EH (cell line): ENCODE results near the gene TTC27.
A peak's percentile ranks its signal among the peaks of the same experiment; 100 is the strongest.
"Not testable (repeated sequence)": the region's sequence is repeated elsewhere in the genome, so short reads cannot be mapped to it uniquely, and the experiment has no call there.

ENCODE experiments used
- DNase-seq: peaks from one replicate; pipeline ENCODE4 v3.0.0-alpha.2; 2015; ENCODE audit warnings: low read depth

The TTC27 gene

DNA sequence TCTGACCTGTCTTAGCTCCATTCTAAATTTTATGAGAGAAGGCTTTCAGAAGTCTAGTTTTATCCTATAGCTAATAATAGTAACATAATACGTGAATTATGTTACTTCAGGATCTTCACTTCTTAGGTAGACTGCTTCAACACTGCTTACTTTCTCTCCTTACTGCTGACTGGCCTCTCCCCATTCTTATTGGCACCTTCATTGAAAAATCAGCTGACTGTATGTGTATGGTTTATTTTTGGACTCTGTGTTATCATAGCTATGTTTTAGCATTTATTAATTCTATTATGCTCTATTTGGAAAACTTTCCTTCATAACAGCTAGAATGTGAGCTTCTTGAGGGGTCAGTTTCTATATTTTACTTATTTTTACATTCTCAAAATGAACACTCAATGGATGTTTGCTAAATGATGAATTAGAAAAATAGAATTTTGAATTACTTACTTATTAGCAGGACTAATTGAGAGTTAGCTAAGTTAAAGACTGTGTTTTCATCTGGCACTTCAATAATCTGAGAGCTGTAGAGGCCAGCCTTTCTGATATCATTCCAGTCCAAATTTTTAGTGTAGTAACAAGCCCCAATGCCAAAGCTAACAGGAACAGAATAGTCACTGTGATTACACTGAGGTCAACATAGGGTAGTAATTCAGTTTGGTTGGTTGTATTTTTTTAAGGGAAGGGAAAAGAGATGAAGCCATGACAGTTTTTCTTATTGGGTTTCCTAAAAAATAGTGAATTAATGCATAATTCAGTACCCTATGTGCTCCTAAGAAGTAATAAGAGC is 92.3 kb downstream of the TTC27 start:
- no peak for DNase-seq

DNA sequence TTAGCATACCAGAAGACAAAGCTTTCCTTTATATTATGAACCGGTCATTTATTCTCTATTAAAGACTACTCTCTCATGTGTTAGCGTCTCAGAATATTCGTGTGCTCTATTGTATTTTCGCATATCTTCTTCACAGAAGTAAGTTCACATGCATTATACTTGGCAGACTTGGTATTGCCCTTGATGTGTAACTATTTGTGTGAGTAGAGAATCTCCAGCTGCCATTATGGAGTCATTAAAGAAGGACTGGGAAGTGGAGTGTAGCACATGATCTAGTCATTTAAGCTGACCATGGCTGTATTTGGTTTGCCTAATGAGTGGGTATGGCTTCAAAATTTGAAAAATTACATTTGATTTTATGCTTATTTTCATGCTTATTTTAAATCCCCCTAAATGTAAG is 92.9 kb downstream of the TTC27 start:
- DNase-seq, result no peak

DNA sequence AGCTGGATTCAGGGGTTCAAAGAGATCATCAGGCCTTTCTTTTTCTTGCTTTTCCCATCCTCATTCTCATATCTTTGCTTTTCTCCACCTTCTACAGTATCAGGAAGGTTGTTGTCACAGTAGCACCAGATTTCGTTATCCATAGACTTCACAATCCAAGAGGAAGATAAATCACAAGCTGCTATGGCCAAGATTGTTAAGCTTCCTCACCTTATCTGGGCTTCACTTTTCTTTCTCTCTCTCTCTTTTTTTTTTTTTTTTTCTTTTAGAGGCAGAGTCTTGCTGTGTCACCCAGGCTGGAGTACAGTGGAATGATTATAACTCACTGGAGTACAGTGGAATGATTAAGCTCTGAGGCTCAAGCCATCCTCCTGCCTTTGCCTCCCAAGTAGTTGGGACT is 93.5 kb downstream of the TTC27 start:
- no peak for DNase-seq

DNA sequence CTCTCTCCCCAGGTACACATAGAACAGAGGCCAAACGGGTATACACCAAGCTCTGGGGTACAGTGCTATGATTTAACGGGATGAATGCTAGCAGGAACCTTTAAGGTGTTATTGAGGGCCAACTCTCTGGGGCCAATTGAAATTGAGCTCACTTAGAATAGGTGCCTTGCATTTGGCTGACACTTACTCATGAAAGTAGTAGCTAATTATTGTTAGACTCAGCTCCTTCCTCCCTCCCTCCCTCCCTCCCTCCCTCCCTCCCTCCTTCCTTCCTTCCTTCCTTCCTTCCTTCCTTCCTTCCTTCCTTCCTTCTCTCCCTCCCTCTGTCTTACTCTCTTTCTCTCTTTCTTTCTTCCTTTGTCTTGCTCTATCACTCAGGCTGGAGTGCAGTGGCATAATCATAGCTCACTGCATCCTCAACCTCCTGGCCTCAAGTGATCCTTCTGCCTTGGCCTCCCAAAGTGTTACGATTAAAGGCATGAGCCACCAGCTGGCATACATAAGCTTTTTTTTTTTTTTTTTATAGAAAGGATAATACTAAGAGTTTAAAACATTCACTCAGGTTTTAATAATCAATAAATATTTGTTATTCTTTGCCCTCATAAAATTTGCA is 95.7 kb downstream of the TTC27 start:
- no peak for DNase-seq

DNA sequence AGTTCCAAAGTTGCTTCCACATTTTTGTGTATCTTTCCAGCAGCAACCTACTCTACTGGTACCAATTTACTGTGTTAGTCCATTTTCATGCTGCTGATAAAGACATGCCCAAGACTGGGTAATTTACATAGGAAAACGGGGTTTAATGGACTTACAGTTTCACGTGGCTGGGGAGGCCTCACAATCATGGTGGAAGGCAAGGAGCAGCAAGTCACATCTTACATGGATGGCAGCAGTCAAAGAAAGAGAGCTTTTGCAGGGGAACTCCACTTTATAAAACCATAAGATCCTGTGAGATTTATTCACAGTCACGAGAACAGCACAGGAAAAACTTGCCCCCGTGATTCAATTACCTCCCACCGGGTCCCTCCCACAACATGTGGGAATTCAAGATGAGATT is 98.8 kb downstream of the TTC27 start:
- not testable (repeated sequence) for DNase-seq

DNA sequence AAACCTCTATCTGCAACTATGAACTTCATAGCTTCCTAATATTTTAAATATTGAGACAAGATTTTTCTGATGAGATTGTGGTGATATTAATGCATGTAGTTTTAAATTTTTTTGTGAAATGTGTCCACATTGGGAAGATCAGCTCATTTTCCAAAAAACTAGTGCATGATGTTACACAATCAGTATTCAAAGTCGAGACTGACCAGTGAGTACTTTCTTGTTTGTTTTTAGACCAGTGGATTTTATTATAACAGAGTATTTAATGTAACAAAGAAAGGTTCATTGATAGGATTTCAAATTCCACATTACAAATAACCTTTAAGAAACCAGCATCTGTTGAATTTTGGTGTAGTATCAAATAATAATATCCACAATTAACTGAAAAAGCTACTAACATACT is 99.3 kb downstream of the TTC27 start:
- no peak for DNase-seq

DNA sequence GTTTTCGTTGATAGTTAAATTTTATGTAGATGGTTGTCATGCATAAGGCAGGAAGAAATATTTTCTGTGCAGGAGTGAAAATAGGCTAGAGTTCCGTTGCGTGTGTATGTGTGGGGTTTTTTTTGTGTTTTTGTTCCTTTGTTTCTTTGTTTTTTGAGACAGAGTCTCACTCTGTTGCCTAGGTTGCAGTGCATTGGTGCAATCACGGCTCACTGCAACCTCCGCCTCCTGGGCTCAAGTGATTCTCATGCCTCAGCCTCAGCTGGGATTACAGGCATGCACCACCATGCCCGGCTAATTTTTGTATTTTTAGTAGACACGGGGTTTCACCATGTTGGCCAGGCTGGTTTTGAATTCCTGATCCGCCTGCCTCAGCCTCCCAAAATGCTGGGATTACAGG is 103.1 kb downstream of the TTC27 start:
- DNase-seq, result not testable (repeated sequence)

DNA sequence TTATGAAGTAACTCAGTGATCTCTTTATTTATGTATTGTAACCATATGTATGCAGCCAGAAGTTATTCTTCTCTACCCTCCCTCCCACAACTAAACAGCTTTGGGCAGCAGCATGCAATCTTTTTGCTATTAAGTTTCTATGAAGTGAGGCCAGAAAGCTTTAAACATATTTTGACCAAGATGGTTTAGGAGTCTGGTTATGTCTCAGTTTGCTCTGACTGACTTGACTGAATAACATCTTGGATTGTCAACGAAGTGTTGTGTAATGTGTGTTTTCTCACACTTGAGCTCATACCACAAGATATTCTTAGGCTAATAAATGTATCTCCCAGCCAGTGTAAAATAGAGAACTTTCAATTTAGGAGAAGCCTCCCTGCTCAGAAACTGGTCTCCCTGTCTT is 104.3 kb downstream of the TTC27 start:
- no peak for DNase-seq

DNA sequence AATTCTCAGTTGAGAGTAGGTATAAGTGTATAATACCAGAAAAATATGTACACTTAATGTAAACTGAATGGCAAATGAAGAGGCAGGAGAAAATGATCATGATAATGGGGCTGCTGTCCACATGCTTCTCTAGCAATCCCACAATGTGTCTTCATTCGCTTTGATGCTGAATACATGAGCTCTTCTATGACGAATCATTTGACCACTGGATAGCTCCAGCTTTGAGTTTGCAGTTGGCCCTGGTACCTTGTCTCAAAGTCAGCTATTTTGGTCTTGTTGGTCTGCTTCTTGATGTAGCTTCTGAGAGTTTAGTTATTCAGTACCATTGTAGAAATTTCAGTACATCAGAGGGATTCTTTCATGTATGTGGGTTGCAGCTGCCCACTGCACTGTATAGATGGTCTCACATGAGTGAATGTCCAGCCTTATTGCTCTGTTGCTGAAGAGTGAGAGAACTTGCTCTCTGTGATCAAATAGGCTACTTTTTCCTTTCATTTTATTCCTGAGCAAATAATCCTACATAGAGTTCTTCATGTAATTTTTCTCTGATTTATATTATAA is 105.1 kb downstream of the TTC27 start:
- DNase-seq, result peak; percentile 21

DNA sequence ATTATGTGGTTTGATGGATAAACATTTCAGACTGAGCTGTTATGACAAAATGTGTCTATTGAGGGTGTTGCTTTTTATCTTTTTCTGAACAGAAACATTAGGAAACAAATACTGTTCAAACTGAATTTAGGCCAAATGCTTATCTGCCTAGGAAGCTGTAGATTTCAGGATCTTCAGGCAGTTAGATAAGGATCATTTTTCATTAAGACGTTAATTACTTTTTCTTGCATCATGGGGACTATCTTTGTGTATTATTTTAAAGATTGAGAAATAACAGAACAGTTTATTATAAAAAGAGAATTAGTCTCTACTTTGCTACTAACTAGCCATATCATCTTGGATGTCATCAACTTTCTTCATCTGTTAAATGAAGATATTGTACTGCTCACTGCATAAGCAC is 107.5 kb downstream of the TTC27 start:
- DNase-seq, result no peak

DNA sequence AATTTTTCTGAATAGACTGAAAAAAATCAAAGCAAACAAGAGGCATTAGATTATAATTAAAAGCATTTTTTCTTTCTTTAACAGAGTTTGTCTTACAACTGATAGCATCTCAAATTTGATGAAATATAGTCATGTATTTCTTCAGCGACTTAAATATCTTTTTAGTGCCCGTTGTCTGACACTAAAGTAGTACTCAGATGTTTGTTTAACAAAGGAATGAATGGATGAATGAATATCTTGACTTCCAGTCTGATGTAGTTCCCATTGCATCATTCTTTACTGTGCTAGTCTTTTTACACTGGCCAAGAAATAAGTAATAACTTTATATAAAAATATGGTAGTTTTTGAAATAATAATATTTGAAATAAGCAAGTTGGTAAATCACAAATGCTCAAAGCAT is 111.1 kb downstream of the TTC27 start:
- peak; percentile 23 for DNase-seq

DNA sequence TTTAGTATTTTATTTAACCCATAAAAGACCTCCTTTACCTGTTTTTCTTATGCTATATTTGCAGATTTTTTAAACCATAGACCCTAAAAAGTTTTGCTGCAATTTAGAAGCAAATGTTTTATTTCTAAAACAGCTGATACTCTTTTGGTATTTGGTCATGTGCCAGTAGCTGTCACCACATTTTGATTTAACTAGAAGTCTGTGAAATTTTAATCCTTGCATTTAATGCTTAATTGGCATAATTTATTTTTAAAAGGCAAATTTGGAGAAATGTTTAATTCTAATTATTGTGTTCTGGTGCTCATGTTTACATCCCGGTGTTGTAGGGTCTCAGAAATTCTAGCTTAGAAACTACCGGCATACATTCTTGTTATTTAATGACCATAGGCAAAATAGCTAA is 111.8 kb downstream of the TTC27 start:
- DNase-seq, result no peak

DNA sequence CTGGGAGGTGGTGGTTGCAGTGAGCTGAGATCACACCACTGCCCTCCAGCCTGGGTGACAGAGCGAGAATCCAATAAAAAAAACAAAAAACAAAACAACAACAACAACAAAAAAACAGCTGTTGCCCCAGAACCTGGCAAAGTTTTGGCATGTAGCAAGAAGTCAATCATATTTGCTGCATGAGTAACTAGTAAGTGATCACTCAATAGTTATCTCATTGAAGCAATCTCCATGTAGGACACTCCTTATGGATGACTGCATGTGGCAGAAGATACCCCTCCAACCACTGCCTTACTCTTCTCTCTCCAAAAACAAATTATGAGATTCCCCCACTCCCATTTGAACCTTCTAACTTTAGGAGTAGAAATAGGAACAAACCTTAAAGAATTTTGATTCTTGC is 113.7 kb downstream of the TTC27 start:
- DNase-seq, result peak; percentile 18

DNA sequence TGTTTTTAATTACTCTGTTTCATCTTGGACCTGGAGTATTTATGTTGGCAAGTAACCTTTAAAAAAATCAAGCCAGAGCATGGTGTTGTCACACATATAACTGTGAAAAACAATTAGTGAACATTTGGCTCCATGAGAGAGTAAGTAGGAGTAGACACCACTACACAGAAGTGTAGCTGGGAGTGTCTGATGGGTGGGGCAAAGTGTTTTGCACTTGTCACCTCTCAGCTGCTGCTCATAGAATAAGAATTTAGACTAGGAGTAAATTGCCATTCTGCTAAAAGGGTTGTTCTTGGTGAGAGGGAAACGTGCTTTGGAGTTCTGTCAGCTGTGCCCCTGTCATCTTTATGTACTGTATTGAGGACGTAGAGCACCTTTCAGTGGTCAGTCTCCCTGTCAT is 114.5 kb downstream of the TTC27 start:
- no peak for DNase-seq

DNA sequence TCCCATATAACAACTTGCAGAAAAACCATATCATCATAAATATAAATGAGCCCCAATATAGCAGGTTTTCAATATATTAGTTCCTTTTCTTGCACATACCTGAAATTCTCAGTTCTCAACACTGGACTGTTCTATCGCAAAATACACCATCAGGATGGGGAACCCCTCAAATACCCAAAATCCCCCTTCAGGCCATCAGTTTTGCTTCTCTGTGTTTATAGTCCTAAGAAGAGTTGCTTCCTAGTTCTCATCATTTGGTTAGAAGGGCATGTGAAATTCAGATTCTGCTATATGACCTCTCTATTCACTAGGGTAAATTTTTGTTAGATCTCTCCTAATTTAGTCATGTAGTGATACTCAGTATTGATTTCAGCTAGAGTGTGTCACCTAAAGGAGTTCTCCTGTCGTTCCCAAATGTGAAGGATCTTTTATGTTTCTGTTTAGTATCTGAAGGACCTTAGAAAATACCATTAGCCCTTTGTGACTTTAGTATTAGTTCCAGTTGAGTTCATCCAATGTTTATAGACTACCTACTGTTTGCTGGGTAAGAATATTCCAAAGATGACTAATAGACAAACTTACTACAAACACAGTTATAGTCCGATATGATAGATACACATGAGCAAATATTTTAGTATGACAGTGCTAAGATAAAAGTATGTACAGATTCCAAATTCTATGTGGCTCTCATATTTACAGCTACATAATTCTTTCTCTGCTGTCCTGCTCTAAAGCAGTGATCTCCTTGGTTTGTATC is 115.8 kb downstream of the TTC27 start:
- peak; percentile 32 for DNase-seq

DNA sequence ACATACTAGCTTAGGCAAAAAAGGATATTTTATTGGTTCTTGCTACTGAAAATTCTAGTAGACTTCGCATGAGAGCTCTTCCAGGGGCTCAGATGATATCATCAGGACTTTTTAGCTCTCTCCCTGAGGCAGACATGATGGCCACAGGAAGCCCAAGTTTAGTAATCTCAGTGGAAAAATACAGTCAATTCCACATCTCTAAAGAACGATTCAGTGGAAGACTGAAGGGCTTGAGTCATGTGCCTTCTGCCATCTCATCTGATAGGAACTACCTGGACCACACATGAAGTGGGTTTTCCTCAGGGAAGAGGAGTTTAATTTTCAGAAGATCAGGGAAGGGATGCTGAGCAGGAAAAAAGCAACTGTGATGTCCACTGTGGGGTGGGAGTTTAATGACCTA is 117.3 kb downstream of the TTC27 start:
- DNase-seq, result peak; percentile 81

DNA sequence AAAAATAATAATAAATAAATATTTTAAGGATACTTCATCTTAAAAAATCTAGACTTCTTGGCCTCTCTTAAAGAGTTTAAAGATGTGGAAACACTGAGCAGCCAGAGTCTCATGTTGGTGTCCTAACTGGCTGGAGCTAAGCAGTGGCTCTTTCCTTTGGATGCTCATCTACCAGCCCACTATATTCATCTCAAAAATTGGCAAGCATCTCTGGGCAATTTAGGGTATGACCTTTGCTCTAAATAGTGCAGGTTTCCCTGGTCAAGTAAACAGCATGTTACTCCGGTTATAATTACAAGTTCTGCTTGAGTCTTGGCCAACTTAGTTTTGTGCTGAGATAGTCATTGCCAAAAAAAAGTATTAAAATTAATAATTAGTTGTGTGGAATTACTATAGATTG is 117.8 kb downstream of the TTC27 start:
- DNase-seq, result no peak

DNA sequence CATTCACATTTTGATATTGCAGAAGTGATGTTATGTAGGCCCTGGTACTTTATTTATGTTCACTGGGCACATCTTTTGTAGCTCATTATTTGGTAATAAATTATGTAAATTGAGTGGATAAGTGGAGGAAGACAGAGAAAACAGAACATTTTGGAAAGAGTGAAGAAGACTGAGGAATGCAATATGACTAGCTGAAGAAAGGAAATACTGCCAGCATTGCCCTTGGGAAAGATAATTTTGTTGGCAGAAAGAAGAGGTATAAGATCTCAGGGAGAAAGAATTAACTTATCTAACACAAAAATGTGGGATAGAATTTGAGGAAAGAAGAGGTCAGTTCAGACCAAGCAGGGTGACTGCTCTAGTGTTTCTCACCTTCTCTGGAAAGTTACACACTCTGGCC is 118.8 kb downstream of the TTC27 start:
- DNase-seq, result peak; percentile 15

DNA sequence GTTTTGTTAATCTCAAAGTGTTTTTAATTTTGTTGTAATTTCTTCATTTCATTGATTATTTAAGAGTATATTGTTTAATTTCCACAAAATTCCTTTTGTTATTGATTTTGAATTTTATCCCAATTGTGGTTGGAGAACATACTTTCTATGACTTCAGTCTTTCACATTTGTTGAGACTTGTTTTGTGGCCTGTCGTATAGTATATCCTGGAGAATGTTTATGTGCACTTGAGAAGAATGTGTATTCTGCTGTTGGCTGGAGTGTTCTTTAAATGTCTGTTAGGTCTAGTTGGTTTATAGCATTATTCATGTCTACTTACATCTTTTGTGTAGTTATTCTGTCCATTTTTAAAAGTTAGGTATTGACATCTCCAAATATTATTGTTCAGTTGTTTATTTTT is 120.3 kb downstream of the TTC27 start:
- DNase-seq, result no peak

DNA sequence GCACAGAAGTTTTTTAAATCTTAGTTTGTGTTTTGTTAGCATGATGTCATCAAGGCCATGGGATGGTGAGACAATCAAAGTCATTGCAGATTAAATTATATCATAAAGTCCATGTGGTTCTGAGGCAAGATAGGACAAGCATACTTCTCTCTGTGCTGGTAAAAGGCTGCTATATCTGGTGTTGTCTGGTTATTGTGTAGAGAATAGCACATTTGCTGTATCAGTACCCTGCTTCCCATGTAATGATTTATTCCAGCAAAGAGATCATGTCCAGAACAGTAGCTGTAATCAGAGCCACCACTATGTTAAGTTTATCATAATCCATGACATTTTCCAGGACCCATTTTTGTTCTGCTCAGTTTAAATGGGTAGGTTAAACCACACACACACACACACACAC is 123.0 kb downstream of the TTC27 start:
- DNase-seq, result no peak

DNA sequence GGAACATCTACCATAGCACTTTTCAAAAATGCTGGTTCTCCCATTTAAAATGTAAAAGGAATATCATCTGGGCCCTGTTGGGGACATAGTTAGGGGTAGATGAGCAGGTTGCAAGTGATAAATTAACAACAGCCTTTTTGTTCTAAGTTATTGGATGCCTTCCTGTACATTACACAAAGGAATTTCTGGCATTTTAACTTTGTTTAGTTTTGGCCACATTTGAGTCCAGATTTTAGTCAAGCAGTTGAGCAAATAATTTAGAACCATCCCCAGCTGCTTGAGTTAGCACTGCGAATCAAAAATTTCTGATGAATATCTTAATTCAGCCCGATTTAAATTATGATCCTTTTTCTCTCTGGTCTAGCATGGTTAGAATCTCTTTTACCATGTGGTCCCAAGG is 124.4 kb downstream of the TTC27 start:
- DNase-seq, result peak; percentile 58

DNA sequence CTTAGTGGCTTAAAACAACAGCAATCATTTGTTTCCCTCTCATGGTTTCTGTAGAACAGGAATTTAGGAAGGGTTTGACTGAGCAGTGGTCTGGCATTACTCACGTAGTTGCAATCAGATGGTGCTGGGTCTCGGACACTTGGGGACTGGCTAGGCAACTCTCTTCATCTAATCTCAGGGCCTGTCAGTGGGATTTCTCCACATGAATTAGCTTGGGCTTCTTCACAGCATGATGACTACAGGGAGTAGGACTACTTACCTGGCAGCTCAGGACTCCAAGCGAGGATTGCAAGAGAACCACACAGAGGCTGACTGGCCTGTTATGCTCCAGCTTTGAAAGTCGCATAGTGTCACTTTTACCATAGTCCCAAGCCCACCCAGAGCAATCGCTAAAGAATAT is 125.1 kb downstream of the TTC27 start:
- no peak for DNase-seq

DNA sequence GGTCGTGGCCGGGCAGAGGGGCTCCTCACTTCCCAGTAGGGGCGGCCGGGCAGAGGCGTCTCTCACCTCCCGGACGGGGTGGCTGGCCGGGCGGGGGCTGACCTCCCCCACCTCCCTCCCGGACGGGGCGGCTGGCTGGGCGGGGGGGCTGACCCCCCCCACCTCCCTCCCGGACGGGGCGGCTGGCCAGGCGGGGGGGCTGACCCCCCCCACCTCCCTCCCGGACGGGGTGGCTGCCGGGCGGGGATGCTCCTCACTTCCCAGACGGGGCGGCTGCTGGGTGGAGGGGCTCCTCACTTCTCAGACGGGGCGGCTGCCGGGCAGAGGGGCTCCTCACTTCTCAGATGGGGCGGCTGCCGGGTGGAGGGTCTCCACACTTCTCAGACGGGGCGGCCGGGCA is 126.8 kb downstream of the TTC27 start:
- DNase-seq, result not testable (repeated sequence)
